MM.1S (cell line): Measurements from ENCODE around the gene POTEI.
"Not testable (repeated sequence)": the region's sequence is repeated elsewhere in the genome, so short reads cannot be mapped to it uniquely, and the experiment has no call there.

Experiments used
- CTCF ChIP-seq: fragments of 300-600 bp; sonication (generic); IDR thresholded peaks from 2 replicates; pipeline ENCODE4 v1.5.1; 2016; ENCODE audit warnings: antibody characterized with exemption, low read length, mixed read lengths
- EZH2 ChIP-seq: fragments of 300-600 bp; sonication (generic); optimal IDR thresholded peaks from 2 replicates; pipeline ENCODE3; 2017; ENCODE audit warnings: low read depth, mild to moderate bottlenecking, antibody characterized with exemption, low read length, mixed read lengths

- TF ChIP-seq CTCF, EZH2: not testable (repeated sequence)
Observed at GRCh38 chr2:130453955-130454711, 55.0 kb downstream of the POTEI start.
